ENCODE results near the gene DNAI2. TPM values are rescaled to one million over a fixed set of nuclear protein-coding genes. Genes with fewer than 3 reads are reported as not detected.

Gene DNAI2
- total RNA-seq, 1 experiment from 2014 or later = not detected

DNA sequence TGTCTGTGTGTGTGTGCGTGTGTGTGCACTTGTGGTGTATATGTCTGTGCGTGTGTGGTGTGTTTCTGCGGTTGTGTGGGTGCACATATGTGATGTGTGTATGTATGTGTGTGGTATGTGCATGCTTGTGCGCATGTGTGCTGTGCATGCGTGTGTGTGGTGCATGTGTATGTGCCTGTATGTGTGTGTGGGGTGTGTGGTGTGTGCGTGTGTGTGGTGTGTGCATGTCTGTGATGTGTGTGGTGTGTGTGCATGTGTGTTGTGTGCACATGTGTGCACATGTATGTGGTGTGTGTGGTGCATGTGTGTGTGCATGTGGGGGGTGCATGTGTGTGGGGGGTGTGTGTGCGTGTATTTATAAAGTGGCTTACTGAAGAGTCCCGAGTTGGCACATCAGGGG lies 23.0 kb upstream of the DNAI2 start:
- Histone ChIP-seq H3K9me3 (ENCODE audit: low read length) (no peaks in the 10 kb centered on the region), H2AFZ (ENCODE audit: low read length) (no peak overlapping the region), H3K79me2 (ENCODE audit: low read length) (no peaks in the 10 kb centered on the region), H3K4me3 (ENCODE audit: low read length) (no peak overlapping the region), H3K27ac (ENCODE audit: low read length) (no peak overlapping the region), H3F3A (ENCODE audit: low read length, unreplicated experiment) (no peaks in the 10 kb centered on the region), H4K20me1 (ENCODE audit: low read length) (no peaks in the 10 kb centered on the region), H3K36me3 (ENCODE audit: low read depth, low read length) (no peaks in the 10 kb centered on the region), H3K27me3 (ENCODE audit: low read length) (no peaks in the 10 kb centered on the region), H3K4me1 (ENCODE audit: insufficient read depth, low read length) (no peaks in the 10 kb centered on the region), H3K4me2 (ENCODE audit: low read length) (no peak overlapping the region), H3K9ac (ENCODE audit: low read length) (no peak overlapping the region), H3K9me2 (replicated peaks; ENCODE audit: low read length) (no peaks in the 10 kb centered on the region)
- intact Hi-C loops (cut with micrococcal nuclease) = no loop called here
- ChIA-PET POLR2A (ENCODE audit: unreplicated experiment) (no interaction called here), CTCF (no interaction called here)
- no peak for TF ChIP-seq CTCF (conservative IDR thresholded peaks at IDR 0.05; ENCODE audit: low read depth, low read length)
- no peak for TF ChIP-seq EZH2 (IDR thresholded peaks at IDR 0.05; ENCODE audit: low read length, unreplicated experiment)
- TF ChIP-seq EZH2phosphoT487 (IDR thresholded peaks at IDR 0.05; ENCODE audit: borderline replicate concordance, low read length) = no peak
- ATAC-seq (no peak), DNase-seq (no peak)
- no TSS peak for BruUV-seq (replicated peaks)

- Histone ChIP-seq H3K9ac (ENCODE audit: low read length) (no peak overlapping the region), H3K4me3 (ENCODE audit: low read length) (no peak overlapping the region), H3F3A (ENCODE audit: low read length, unreplicated experiment) (no peaks in the 10 kb centered on the region), H3K4me1 (ENCODE audit: insufficient read depth, low read length) (no peaks in the 10 kb centered on the region), H3K79me2 (ENCODE audit: low read length) (no peaks in the 10 kb centered on the region), H2AFZ (ENCODE audit: low read length) (no peak overlapping the region), H4K20me1 (ENCODE audit: low read length) (no peaks in the 10 kb centered on the region), H3K27me3 (ENCODE audit: low read length) (no peaks in the 10 kb centered on the region), H3K4me2 (ENCODE audit: low read length) (no peak overlapping the region), H3K9me2 (replicated peaks; ENCODE audit: low read length) (no peaks in the 10 kb centered on the region), H3K36me3 (ENCODE audit: low read depth, low read length) (no peaks in the 10 kb centered on the region), H3K27ac (ENCODE audit: low read length) (no peak overlapping the region), H3K9me3 (ENCODE audit: low read length) (no peaks in the 10 kb centered on the region)
- ATAC-seq = no peak
- DNase-seq = no peak
- intact Hi-C loops (cut with micrococcal nuclease) = no loop called here
- TF ChIP-seq CTCF (conservative IDR thresholded peaks at IDR 0.05; ENCODE audit: low read depth, low read length) (no peak), EZH2phosphoT487 (IDR thresholded peaks at IDR 0.05; ENCODE audit: borderline replicate concordance, low read length) (no peak), EZH2 (IDR thresholded peaks at IDR 0.05; ENCODE audit: low read length, unreplicated experiment) (no peak)
- ChIA-PET CTCF (no interaction called here), POLR2A (ENCODE audit: unreplicated experiment) (no interaction called here)
- BruUV-seq (replicated peaks) = no TSS peak
Observed at GRCh38 chr17:74251569-74251968, 22.5 kb upstream of the DNAI2 start.

DNA sequence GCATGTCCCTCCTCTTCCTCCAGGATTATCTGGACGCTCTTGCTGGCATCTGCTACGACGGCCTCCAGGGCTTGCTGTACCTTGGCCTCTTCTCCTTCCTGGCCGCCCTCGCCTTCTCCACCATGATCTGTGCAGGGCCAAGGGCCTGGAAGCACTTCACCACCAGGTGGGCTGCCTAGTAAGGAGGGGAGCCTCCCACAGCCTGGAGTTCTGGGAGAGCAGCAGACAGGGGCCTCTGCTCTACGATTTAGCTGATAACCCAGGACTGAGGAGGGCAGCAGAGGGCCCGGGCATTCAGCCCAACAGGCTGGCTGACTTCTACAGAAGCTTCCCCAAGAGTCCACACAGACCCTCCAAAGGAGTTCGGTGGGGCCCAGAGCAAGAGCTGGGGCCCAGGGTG lies 21.8 kb upstream of the DNAI2 start:
- no peaks in the 10 kb centered on the region for H3K4me1 ChIP-seq (ENCODE audit: insufficient read depth, low read length)
- TF ChIP-seq CTCF (conservative IDR thresholded peaks at IDR 0.05; ENCODE audit: low read depth, low read length) (no peak), EZH2phosphoT487 (IDR thresholded peaks at IDR 0.05; ENCODE audit: borderline replicate concordance, low read length) (no peak), EZH2 (IDR thresholded peaks at IDR 0.05; ENCODE audit: low read length, unreplicated experiment) (no peak)
- CTCF ChIA-PET = no interaction called here
- no peaks in the 10 kb centered on the region for H3K9me2 ChIP-seq (replicated peaks; ENCODE audit: low read length)
- no peak overlapping the region for H3K9ac ChIP-seq (ENCODE audit: low read length)
- H2AFZ ChIP-seq (ENCODE audit: low read length) = no peak overlapping the region
- H4K20me1 ChIP-seq (ENCODE audit: low read length) = no peaks in the 10 kb centered on the region
- POLR2A ChIA-PET (ENCODE audit: unreplicated experiment) = no interaction called here
- DNase-seq = no peak
- H3K4me3 ChIP-seq (ENCODE audit: low read length) = no peak overlapping the region
- BruUV-seq (replicated peaks) = no TSS peak
- no peaks in the 10 kb centered on the region for H3K79me2 ChIP-seq (ENCODE audit: low read length)
- H3K4me2 ChIP-seq (ENCODE audit: low read length) = no peak overlapping the region
- no peaks in the 10 kb centered on the region for H3K9me3 ChIP-seq (ENCODE audit: low read length)
- H3K27me3 ChIP-seq (ENCODE audit: low read length) = no peaks in the 10 kb centered on the region
- H3F3A ChIP-seq (ENCODE audit: low read length, unreplicated experiment) = no peaks in the 10 kb centered on the region
- ATAC-seq = no peak; the same call in 1 of the 2 replicates
- no peaks in the 10 kb centered on the region for H3K36me3 ChIP-seq (ENCODE audit: low read depth, low read length)
- H3K27ac ChIP-seq (ENCODE audit: low read length) = no peak overlapping the region
- intact Hi-C loops (cut with micrococcal nuclease) = no loop called here
